ENCODE results near the gene SVIL.
"Not testable (repeated sequence)": the region's sequence is repeated elsewhere in the genome, so short reads cannot be mapped to it uniquely, and the experiment has no call there.

SVIL gene

DNA sequence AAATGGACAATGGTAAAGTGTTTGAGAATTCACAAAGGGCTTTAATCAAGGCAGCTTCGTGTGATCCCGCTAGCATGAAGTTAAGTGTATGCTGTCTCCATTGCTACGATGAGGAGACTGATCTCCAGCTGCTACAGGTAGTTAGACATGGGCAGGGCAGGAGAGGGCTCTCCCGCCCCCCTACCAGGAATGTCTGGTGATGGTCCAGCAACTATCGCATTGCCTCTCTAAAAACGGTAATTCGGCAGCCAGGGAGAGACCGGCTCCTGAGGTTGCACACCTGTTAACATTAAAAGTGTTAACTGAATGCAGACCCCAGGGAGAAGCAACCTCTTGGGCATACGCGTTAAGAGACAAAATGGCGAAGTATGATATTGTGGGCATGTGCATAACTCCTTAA is 37.9 kb downstream of the SVIL start:
- no peaks in the 10 kb centered on the region for H3K27me3 Mint-ChIP-seq
- H3K9me3 Mint-ChIP-seq, result no peaks in the 10 kb centered on the region
- peaks cover 0 to 1% of the 10 kb centered on the region in 2 donors for H3K4me1 Mint-ChIP-seq (ENCODE audit: low read depth in 2 of 2)
- no peak for DNase-seq
- peaks cover 7% of the 10 kb centered on the region for H3K36me3 Mint-ChIP-seq (ENCODE audit: insufficient read depth)
- H3K4me3 Mint-ChIP-seq, result no peak overlapping the region
- H3K27ac Mint-ChIP-seq, result no peak overlapping the region
- ATAC-seq (replicated peaks), result no peak

DNA sequence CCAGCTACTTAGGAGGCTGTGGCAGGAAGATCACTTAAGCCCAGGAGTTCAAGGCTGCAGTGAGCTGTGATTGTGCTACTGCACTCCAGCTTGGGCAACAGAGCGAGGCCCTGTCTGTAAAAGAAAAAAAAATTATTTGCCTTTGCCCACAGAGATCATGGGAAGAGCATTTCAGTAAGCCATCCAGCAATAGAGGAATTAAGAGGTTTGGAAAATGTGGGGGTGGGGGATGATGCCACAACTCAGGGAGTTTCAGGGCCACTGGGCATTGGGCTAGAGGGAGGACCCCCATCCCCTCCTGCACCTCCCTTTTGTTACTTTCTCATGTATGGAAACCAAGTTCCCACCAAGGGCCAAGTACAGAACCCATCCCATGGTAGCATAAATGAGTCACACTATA is 38.4 kb downstream of the SVIL start:
- Mint-ChIP-seq H3K27me3 (no peaks in the 10 kb centered on the region), H3K27ac (peak overlapping the region in 1 of 2 donors; percentile 42), H3K36me3 (ENCODE audit: insufficient read depth) (peaks cover 7% of the 10 kb centered on the region), H3K9me3 (no peaks in the 10 kb centered on the region), H3K4me3 (no peak overlapping the region), H3K4me1 (ENCODE audit: low read depth in 2 of 2) (peaks cover 0 to 1% of the 10 kb centered on the region in 2 donors)
- no peak for ATAC-seq (replicated peaks)
- no peak for DNase-seq

DNA sequence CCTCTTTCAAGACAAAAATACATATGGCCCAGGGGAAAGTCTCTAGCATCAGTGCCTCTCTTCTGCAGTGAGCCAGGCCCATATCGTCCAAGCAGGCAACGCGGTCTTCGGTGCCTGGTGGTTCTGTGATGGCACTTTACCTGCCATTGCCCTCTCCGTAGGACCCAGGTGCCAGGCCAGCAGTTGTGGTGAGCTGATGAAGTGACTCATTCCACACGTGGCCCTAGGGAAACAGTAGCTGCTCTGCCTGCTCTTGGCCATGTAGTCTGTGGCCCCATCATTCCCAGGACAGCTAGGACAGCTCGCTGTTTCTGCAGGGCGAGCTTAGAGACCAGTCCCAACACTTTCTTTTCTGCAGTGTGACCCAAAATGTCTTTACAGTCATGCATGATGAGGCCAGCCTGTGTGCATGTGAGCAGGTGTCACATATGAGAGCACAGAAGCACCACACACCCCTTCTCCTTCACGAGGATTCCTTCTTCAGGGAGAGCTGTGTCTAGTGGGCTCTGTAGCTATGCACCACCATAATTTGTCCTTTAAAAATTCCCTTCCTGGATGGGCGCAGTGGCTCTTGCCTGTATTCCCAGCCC is 39.0 kb downstream of the SVIL start:
- Mint-ChIP-seq H3K4me3 (no peak overlapping the region), H3K9me3 (no peaks in the 10 kb centered on the region), H3K27ac (peak overlapping the region in 1 of 2 donors; percentile 42), H3K4me1 (ENCODE audit: low read depth in 2 of 2) (peaks cover 1 to 2% of the 10 kb centered on the region in 2 donors), H3K27me3 (no peaks in the 10 kb centered on the region), H3K36me3 (ENCODE audit: insufficient read depth) (peaks cover 7% of the 10 kb centered on the region)
- no peak for ATAC-seq (replicated peaks)
- DNase-seq, result no peak

DNA sequence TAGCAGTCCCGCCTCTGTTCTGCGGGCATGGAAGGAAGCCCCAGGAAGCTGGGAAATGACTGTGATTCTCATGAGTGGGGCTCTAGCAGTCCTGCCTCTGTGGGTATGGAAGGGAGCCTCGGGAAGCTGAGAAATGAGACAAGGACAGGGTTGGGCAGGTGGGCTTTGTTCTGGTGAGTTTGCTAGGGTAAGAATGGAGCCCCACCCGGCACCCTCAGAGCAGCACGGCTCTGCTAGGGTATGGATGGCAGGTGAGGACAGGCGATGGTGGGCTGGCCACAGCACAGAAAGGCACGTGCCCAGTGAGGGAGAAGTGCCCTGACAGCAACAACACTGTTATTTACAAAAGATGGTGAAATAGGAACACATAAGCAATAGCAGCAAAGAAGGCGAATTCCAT is 39.6 kb downstream of the SVIL start:
- ATAC-seq (replicated peaks), result no peak
- Mint-ChIP-seq H3K27ac (peak overlapping the region in 1 of 2 donors; percentile 49), H3K4me1 (ENCODE audit: low read depth in 2 of 2) (peaks cover 4 to 8% of the 10 kb centered on the region in 2 donors), H3K36me3 (ENCODE audit: insufficient read depth) (peaks cover 7% of the 10 kb centered on the region), H3K27me3 (no peaks in the 10 kb centered on the region), H3K9me3 (no peaks in the 10 kb centered on the region), H3K4me3 (no peak overlapping the region)
- no peak for DNase-seq

DNA sequence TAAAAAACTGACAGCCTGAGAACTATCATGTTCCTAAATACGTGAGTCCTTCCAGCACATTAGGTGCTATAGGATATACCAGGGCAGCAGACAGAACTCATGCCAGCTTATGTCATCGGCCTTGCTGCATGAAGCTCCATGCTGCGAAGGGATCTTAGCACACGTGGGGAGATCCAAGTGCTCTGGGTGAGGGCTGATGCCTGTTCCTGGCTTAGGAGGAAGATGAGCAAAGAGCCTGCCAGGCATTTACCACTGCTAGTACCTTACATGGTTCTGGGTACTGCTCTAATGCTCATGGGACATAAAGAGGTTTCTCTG is 43.2 kb downstream of the SVIL start:
- Mint-ChIP-seq H3K9me3 (no peaks in the 10 kb centered on the region), H3K27me3 (no peaks in the 10 kb centered on the region), H3K4me1 (ENCODE audit: low read depth in 2 of 2) (peaks cover 5 to 10% of the 10 kb centered on the region in 2 donors), H3K36me3 (ENCODE audit: insufficient read depth) (peaks cover 3% of the 10 kb centered on the region), H3K4me3 (no peak overlapping the region), H3K27ac (no peak overlapping the region)
- no peak for ATAC-seq (replicated peaks)
- DNase-seq, result no peak

DNA sequence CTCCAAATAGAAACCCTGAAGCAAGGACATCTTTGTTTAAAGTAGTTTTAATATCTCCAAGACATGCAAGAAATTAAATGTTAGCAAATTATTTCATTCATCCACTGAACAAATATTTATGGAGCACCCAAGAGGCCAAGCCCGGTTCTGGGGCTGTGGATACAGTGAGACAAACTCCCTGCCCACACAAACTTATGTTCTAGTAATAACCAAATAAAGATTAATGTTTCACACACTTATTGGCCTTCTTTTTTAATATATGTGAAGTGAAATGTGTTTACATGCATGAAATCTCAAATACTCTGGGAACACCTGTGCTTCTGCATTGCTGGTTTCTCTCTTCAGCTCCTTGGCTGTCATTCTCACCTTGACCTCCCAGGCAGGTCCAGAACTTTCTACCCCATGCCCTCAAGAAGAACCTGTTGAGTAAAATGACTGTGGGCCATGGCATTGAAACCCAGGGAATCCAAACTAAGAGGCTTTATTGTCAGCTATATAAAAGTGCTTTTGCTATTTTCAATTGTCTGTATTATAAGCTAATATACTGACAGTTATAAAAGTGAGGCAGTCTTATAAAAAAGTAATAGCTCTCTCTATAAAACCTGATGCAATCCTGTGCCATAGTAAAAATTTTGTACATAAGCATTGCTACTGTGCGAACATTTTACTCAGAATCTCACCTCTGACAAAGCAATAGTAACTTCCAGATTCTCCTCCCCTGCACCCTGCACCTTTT is 43.7 kb downstream of the SVIL start:
- DNase-seq, result no peak
- no peak overlapping the region for H3K27ac Mint-ChIP-seq

DNA sequence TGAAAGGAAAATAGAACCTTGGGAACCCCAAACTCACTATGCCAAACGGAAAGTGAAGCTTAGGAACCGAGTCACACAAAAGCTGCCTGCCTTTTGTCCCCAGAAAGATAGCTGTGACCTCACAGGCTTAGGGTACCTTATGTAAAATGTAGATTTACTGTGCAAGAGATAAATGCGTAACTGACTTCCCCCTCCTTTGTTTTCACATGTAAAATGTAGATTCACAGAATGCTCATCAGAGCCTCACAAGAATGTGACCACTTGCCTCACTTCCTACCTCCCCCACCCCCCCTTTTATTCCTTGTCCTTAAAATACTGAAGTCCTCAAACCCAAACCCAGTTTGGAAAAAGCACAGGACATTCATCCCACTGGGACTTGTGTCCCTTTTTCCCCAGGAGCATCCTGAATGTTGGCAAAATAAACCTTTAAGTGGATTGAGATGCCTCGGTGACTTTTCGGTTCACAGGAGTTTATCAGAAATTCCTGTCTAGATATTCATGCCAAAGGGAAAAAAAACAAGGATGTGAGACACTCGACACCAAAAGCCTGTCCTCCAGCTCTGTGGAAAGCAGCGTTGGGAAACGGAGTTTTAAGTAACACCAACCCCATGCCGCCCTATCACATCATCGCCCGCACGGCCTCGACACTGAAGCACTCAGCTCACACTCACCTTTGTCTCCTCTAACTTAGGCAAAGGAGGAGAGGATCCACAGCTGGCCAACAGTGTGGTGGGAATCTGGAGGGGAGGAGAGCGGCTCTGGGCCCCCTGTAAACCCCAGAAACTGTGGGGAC is 45.9 kb downstream of the SVIL start:
- H3K4me1 Mint-ChIP-seq (ENCODE audit: low read depth in 2 of 2), result peaks cover 6 to 11% of the 10 kb centered on the region in 2 donors
- no peaks in the 10 kb centered on the region for H3K9me3 Mint-ChIP-seq
- ATAC-seq (replicated peaks), result no peak
- peaks cover 3% of the 10 kb centered on the region for H3K36me3 Mint-ChIP-seq (ENCODE audit: insufficient read depth)
- no peak for DNase-seq
- H3K4me3 Mint-ChIP-seq, result no peak overlapping the region
- no peak overlapping the region for H3K27ac Mint-ChIP-seq
- H3K27me3 Mint-ChIP-seq, result no peaks in the 10 kb centered on the region

More for the DNA sequence above, 43.7 kb downstream of the SVIL start:
- Mint-ChIP-seq H3K4me3 (peak overlapping the region in 1 of 2 donors; percentile 7), H3K9me3 (no peaks in the 10 kb centered on the region), H3K36me3 (ENCODE audit: insufficient read depth) (peaks cover 3% of the 10 kb centered on the region), H3K4me1 (ENCODE audit: low read depth in 2 of 2) (peaks cover 5 to 10% of the 10 kb centered on the region in 2 donors), H3K27me3 (no peaks in the 10 kb centered on the region)
- ATAC-seq (replicated peaks), result no peak

DNA sequence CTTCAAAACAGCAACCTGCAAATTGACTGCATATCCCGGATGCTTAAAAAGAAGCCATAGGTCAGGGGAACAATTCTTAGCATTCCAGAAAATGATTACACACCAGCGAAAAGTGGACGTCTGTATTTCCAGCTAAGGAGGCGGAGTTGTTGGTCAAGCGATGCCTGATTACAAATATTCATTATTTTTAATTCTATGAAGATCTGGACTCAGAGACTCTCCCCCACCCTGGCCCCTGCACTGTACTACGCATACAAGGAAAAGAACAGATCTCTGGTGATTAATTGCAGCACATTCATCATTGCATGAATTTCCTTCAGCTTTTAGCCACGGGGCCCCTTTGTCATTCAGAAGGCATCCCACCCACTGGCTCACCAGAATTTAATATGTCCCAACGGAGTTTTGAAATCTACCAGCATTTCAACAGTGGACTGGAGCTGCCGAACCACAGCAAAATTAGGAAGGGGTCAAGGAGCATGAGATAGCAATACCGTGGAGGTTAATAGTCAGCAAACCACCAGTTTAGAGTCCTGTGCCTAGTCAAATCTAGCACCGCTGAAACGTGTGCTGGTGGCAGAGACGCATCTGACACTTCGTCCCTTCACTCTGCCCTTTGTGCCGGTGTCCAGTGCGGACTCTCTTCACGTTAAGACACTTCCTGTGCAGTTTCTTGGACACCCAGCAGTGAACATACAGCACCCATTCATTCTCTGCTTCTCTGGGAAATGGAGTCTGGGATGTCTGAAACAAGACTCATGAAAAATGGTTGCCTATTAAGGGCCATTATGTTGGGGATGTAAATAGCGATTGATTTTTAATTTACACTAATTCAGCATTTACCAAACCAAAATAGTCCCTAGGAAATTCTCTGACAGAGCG is 46.8 kb downstream of the SVIL start:
- H3K36me3 Mint-ChIP-seq (ENCODE audit: insufficient read depth); H3K27ac Mint-ChIP-seq; H3K27me3 Mint-ChIP-seq; H3K4me3 Mint-ChIP-seq; H3K9me3 Mint-ChIP-seq; DNase-seq; ATAC-seq (replicated peaks): not testable (repeated sequence)
- peaks cover 13 to 14% of the 10 kb centered on the region in 2 donors for H3K4me1 Mint-ChIP-seq (ENCODE audit: low read depth in 2 of 2)

DNA sequence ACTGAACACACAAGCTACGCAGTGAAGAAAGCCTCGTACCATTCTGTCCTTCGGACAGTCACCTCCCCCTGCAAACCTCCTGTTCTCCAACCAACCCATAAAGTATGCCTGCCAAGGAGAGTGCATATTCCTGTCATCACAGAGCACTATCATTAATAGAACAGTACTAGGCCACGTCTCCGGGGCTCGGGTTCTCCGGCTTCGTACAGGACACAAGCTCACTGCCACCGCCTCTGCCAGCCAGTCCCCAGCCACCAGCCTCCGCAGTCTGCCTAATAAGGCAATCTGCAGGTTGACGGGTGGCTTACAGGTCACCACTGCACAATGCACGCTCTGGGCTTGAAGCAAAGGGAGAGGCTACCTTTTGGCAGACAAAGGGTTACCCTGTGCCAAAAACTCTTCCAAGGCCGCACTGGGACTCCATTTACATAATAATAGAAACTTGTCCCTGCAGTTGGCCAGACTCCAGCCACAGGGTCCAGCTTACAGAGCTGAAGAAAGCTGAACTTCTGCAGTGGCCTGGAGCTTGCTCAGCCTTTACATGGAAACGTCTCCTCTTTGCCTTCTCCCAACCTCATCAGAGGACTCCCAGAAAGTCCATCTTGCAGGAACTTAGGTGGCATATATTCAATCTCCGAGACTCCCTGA is 47.5 kb downstream of the SVIL start:
- H3K36me3 Mint-ChIP-seq (ENCODE audit: insufficient read depth); H3K27ac Mint-ChIP-seq; DNase-seq; H3K27me3 Mint-ChIP-seq; H3K4me3 Mint-ChIP-seq; ATAC-seq (replicated peaks); H3K9me3 Mint-ChIP-seq: not testable (repeated sequence)
- H3K4me1 Mint-ChIP-seq (ENCODE audit: low read depth in 2 of 2), result peaks cover 13 to 14% of the 10 kb centered on the region in 2 donors

DNA sequence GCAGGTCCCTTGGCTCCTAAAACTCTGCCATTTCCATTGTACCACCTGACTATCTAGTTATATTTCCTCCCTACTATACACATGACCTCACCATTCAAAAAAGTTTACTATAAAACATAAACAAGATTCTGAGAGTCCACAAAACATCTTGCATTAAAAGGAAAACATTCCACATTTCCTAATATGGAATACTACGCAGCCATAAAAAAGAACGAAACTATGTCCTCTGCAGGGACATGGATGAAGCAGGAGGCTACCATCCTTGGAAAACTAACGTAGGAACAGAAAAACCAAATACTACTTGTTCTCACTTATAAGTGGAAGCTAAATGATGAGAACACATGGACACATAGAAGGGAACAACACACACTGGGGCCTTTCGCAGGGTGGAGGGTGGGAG is 48.3 kb downstream of the SVIL start:
- ATAC-seq (replicated peaks) (no peak), DNase-seq (no peak)
- Mint-ChIP-seq H3K27me3 (no peaks in the 10 kb centered on the region), H3K9me3 (no peaks in the 10 kb centered on the region), H3K27ac (no peak overlapping the region), H3K4me1 (ENCODE audit: low read depth in 2 of 2) (peaks cover 14 to 15% of the 10 kb centered on the region in 2 donors), H3K36me3 (ENCODE audit: insufficient read depth) (peaks cover 3% of the 10 kb centered on the region), H3K4me3 (no peak overlapping the region)

DNA sequence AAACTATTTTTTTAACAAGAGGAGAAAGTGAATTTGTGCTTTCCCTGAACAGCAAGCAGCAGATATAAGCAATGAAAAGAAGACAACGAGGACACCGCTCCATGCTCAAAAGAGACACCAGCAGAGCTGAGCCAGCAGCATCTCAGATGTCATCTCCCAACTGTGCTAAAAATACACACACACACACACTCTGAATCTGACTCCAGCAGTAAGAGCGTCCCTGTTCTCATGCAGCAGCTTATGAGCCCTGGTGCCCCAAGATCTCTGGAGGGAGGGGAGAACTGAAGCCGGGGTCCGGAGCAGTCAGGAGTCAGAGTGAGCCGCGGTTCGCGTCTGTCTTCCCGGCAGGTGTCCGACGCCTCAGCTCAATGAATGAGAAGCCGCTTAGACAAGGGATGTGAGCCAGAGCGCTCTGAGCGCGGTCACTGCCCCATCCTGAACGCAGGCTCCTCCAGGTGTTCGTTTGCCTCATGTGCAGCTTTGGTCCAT is 49.2 kb downstream of the SVIL start:
- DNase-seq (no peak), ATAC-seq (replicated peaks) (no peak)
- peaks cover 3% of the 10 kb centered on the region for H3K36me3 Mint-ChIP-seq (ENCODE audit: insufficient read depth)
- no peak overlapping the region for H3K27ac Mint-ChIP-seq
- H3K9me3 Mint-ChIP-seq, result no peaks in the 10 kb centered on the region
- H3K4me1 Mint-ChIP-seq (ENCODE audit: low read depth in 2 of 2), result peaks cover 10 to 15% of the 10 kb centered on the region in 2 donors
- no peak overlapping the region for H3K4me3 Mint-ChIP-seq
- no peaks in the 10 kb centered on the region for H3K27me3 Mint-ChIP-seq

DNA sequence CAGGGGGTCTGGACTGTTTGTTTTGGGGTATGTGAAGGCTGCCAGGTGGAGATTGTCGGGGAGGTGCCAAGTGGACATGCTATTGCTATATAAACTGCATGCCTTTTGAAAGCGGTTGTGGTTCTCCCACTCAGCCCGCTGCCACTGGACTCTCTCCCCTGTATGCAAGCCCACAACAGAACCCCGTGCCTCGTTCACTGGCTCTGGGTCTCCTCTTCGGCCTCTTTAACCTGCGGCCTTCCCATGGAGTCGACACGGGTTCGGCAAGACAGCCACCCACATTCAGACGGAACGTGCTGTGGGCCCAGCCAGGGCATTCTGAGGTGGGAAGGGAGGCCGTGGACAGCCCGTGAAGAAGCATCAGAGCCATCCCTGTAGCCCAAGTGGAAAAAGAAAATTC is 50.3 kb downstream of the SVIL start:
- Mint-ChIP-seq H3K27ac (peak overlapping the region in 1 of 2 donors; percentile 2), H3K27me3 (no peaks in the 10 kb centered on the region), H3K4me1 (ENCODE audit: low read depth in 2 of 2) (peaks cover 4 to 12% of the 10 kb centered on the region in 2 donors), H3K9me3 (no peaks in the 10 kb centered on the region), H3K4me3 (no peak overlapping the region), H3K36me3 (ENCODE audit: insufficient read depth) (peaks cover 3% of the 10 kb centered on the region)
- ATAC-seq (replicated peaks) (no peak), DNase-seq (no peak)

Data from effector memory CD8-positive, alpha-beta T cell (primary cell).